Dermis microvascular lymphatic vessel endothelial cell (primary cell): ENCODE data around the gene ARID3A. TPM values are rescaled to one million over a fixed set of nuclear protein-coding genes. Genes with fewer than 3 reads are reported as not detected.

Experiments
- DNase-seq, 2 donors: peaks; one replicate each; pipeline versions ENCODE4 v3.0.0 to v3.0.0-alpha.2; 2010; ENCODE audit warnings: low read depth in 2 of 2
- total RNA-seq: library from RNA; depleted of rRNA; stranded (reverse); fragments of >200 nt; gene quantifications from 2 replicates; pipeline ENCODE4 v1.2.1, GENCODE V29; 2014

ARID3A gene
- total RNA-seq, 1 donor from 2014 or later = 4.2 TPM

DNA sequence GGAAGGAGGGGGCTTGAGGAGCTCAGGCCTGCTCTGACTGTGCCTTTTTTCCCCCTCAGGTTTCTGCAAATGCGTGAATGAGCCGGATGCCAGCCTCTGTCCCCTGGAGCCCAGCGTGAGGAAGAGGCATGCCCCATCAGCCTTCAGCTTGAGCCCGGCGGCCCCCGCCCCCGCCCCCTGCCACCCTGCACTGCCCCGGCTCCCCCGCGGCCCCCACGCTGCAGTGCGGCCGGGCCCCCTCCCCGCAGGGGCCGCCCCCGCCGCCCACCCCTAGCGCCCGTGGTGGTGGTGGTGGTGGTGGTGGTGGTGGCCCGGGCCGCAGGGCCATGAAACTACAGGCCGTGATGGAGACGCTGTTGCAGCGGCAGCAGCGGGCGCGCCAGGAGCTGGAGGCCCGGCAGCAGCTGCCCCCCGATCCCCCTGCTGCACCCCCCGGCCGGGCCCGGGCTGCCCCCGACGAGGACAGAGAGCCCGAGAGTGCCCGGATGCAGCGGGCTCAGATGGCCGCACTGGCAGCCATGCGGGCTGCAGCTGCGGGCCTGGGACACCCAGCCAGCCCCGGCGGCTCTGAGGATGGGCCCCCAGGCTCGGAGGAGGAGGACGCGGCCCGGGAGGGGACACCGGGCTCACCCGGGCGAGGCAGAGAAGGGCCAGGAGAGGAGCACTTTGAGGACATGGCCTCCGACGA lies 3.5 kb downstream of the ARID3A start:
- DNase-seq = no peak

DNA sequence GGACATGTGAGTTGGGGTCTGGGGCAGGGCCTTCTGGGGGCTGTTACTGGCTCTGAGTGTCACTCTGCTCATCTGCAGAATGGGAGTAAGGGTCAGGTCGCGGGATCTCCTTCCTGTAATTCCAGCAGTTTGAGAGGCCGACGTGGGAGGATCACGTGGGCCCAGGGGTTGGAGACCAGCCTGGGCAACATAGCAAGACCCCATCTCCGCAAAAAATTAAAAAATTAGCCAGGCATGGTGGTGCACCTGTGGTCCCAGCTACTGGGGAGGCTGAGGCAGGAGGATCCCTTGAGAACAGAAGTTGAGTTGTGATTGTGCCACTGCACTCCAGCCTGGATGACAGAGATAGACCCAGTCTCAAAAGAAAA lies 4.0 kb downstream of the ARID3A start:
- no peak for DNase-seq

DNA sequence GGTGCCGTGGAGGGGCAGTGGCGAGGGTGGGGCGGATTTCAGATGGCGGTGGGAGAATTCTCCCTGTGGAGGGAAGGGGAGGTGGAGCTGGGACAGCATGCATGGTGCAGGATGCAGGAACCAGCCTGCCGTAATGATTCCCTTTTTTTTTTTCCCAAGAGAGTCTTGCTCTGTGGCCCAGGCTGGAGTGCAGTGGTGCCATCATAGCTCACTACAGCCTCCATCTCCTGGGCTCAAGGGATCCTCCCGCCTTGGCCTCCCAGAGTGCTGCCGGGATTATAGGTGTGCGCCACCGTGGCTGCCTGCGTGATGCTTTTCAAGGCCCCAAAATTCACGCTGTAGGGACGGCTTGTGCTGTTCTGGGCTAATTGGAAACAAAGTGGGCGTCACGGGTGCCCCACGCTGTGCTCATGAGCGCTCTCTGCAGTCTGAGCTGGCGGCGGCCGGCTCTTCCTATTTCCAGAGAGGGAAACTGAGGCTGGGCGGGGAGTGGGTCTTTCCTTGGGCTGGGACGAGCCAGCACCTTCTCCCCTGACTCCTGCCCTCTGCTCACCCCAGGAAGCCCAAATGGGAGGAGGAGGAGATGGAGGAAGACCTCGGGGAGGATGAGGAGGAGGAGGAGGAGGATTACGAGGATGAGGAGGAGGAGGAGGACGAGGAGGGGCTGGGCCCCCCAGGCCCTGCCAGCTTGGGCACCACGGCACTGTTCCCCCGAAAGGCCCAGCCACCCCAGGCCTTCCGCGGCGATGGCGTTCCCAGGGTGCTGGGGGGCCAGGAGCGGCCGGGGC lies 6.2 kb downstream of the ARID3A start:
- DNase-seq = no peak

DNA sequence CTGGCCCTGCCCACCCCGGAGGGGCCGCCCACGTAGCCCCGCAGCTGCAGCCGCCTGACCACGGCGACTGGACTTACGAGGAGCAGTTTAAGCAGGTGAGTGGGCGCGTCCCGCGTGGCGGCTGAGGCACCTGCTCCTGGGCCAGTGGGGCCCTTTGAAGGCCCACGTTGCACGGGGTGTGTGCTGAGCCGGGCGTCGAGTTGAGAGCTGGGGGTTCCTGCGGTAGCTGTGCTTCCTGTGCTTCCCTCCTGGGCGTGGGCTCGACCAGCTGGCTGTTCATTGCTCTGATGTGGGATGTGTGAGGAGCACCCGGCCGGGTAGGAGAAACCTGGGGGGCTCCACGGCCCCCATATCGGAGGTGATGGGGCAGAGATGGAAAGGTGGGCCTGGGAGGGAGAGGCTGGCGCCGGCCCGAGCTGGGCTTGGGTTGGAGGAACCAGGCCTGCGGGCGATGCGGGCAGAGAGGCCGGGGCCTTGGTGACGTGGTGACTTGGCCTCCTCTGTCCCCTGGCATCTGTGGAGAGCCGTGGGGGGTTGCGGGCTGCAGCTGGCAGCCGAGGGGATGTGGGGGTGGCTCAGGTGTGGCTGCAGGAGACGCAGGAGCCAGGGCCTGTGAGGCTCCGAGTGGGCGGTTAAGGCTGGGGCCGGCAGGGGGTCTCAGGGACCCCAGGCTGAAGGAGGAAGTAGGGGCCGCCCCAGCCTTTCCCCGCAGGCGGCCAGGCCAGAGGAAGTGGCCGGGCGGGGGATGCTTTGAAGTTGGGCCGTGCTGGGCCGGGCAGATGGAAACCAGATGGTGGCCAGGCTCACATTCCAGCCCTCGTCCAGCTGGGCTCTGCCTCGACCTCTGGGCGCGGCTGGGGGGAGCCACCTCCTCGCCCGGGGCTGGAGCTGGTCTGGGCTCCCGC lies 7.1 kb downstream of the ARID3A start:
- DNase-seq = peak in 1 of 2 donors; percentile 34

DNA sequence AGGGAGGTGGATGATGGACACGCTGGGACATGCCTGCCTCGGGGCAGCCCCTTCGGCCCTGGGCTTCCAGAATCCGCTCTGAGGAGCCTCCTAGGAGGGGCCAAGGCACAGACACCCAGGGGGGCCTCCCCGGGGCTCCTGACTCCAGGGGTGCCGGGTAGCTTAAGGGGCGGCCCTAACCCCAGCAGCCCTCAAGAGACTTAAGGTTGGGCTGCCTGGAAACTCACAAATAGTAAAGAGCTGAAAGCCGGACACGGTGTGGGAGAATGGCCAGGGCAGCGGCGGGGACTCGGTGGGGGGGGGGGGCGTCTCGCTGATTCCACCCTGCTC lies 7.7 kb downstream of the ARID3A start:
- DNase-seq = no peak

DNA sequence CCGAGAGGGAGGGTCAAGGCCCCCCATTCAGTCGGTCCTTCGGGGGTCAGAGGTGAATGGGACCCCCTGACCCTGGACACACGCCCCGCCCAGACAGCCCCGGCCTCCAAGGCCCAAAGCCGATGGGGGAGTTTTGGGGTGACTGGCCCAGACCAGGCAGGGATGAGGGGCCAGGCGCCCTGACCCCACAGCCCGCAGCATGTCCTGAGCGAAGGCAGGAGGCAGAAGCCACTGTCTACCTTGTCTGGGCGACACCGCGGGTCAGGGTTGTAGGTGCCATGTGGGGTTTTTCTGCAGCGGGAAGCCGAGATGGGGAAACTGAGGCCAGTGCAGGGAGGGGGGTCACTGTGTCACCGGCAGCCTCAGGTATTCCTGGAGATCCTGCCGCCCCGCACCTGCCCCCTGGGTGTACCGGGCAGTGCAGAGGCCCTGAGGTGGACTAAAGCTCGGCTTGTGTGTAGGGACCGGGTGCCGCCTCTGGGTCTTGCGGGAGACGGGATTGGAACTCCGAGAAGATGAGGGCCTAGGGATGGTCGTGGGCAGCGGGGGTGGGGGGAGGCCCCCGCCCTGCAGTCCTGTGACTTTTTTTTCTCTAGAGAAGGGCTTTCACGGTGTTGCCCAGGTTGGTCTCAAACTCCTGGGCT lies 8.5 kb downstream of the ARID3A start:
- no peak for DNase-seq

DNA sequence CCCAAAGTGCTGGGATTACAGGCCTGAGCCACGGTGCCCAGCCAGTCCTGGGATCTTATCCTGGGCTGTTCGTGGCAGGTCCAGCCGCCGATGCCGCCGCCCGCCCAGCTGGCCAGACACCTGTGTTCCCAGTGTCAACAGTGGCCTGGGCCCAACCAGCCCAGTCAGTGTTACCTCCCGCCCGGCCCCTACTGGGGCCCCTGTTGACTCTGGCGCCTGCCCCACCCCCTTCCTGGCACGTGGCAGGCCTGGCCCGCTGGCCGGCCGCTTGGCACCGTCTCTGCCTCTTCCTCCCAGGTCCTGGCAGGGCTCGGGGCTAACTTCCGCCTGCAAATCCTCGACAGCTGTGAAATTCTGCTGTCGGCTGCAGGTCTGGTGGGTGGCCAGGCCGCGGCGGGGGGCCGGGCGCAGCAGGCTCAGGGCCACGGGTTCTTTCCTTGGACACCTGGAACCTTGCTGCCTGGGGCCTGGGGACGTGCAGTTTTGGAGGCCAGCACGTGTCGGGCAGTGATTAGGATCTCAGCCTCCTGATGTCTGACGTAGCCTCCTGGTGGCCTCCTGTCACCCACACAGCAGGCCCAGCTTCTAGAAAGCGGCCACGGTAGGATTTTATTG lies 9.1 kb downstream of the ARID3A start:
- DNase-seq = peak; percentile 91 to 96

DNA sequence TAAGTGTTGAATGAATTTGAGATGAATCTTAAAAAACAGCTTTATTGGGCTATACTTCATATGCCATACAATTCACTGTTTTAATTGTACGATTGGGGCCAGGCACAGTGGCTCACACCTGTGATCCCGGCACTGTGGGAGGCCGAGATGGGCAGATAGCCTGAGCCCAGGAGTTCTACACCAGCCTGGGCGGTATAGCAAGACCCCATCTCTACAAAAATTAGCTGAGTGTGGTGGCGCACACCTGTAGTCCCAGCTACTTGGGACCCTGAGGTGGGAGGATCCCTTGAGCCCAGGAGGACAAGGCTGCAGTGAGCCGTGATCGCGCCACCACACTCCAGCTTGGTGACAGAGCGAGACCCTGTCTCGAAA lies 10.3 kb downstream of the ARID3A start:
- DNase-seq = no peak

DNA sequence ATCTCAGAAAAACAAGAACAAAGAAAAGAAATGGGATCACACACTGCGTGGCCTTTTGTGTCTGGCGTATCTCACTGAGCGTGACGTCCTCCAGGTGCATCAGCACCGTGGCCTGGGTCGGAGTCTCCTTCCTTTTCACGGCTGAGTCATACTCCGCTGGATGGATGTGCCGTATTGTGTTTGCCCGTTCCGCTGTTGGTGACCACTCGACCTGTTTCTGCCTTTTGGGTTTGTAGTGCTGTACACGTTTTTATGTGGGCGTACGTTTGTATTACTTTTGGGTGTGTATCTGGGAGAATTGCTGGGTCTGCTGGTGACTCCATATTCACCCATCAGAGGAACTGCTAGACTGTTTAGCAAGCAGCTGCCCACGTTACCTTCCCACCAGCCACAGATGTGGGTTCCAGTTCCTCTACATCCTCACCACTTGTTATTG lies 11.4 kb downstream of the ARID3A start:
- no peak for DNase-seq

DNA sequence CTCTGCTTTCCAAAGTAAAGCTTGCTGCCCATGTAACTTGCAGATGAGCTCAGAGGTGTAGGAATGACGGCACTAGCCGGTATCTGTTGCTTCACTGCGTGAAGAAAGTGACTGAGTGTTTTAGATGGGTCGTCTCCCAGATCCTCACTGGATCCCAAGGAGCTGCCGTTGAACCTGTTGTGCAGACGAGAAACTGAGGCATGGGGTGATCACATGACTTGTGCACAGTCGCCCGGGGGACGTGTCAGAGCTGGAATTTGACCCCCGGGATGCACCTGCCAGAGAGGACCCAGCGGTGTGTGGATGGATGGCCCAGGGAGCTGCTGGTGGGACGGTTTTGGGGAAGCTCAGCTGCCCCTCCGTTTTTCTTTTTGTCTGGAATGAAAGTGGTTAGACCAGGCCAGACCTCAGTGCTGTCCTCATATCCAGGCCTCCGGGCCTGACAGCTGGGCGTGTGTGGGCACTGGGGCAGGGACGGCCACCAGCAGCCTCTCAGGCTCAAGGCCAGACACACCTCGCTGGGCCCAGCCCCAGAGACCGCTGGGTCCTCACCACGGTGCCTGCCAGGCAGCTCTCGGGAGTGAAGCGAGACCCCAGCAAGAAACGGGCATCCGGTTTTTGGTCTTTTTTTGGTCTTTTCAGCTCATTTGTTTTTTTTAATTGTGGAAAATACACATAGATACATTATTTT lies 12.5 kb downstream of the ARID3A start:
- DNase-seq = no peak

DNA sequence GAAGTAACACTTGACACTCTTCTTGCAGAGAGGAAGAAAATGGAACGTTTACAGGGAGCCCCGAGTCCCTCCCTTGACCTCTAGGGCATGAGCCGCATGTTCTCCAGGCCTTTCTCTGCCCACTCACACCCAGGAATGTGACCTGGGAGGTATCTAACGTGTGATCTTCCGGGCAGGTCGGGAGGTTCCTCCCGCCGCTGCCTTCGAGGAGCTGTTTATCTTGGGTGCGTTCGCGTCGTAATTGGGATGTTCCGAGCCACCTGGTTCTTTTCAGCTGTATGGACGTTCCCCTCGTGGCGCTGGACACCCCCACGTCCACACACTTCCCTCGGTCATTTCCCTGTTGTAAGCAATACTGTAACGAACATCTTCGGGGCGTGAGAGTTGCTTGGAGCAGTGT lies 13.6 kb downstream of the ARID3A start:
- DNase-seq = no peak

DNA sequence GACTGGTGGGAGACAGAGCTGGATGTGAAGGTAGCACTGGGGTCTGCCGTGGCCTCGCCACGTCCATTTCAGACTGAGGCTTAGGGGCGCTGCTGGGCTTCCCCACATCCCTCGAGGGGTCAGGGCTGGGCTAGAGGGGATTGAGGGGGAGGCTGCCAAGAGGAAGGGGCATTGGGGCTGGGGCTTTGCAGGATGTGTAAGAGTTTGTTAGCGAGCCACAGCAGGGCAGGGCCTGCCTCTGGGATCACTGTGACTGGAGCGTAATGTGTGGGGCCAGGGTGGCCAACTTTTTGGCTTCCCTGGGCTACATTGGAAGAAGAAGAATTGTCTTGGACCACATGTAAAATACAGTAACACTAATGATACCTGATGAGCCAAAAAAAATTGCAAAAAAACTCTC lies 14.1 kb downstream of the ARID3A start:
- no peak for DNase-seq

DNA sequence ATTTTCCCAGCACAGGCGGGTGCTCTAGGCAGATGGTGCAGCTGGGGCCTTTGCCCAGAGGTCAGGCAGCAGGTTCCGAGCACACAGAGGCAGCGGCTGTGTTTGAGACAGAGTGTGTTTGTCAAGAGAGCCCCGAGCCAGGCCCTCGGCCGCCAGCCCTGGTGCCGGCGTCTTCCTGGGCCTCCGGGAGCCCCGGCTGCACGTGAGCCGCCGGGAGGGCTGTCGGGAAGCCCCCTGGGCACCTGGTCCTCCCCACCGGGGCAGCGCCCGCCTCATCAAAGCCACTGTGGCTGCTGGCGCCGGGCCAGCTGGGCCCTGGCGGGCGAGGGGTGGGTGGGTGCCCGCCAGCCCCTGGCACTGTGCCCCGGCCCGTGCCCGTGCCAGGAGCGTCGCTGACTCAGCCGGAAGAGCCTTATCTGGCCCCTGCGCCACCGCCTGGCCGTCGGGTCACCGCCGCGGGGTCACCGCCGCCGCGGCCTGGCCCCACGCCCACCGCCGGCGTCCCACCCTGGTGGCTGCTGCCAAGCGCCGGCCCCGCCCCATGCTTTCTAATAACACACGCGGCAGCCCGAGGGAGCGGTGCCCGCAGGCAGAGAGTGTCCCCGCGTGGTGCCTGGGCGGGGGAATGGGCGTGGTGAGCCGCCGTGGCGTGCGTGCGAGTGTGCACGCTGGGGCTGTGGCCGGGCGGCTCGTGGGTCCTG lies 14.9 kb downstream of the ARID3A start:
- peak; percentile 18 to 66 for DNase-seq

DNA sequence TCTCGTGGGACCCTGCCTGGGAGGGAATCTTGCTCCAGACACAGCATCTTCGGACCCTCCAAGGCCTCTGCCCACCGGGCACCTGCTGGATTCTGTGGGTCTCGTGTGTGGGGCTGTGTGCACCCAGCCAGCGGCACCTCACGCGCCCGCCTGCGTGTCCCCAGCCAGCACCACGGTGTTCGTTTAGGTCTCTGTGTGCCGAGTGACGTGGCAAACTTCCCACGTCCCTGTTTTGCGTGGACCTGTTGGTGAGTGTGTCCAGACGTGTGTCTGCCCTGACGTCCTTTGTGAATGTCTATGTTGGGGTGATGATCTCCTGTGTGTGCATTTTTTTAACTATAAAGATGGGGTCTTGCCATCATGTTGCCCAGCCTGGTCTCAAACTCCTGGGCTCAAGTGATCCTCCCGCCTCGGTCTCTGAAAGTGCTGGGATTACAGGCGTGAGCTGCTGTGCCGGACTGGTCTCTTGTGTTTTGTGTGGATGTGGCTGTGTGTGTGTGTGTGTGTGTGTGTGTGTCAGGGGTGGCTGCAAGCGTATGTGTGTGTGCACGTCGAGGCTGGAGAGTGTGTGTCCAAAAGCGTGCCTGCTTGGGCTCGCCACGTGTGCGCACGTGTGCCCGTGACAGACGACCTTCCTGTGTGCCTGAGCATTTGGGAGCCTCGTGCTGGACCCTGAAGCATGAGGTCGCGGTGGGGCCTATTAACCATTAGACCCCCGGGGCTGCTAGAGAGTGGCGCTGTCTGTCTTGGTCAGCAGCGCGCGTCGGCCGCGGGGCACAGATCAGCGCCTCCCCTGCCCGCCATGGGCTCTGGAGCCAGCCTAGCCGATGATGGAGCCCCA lies 15.7 kb downstream of the ARID3A start:
- DNase-seq = no peak

DNA sequence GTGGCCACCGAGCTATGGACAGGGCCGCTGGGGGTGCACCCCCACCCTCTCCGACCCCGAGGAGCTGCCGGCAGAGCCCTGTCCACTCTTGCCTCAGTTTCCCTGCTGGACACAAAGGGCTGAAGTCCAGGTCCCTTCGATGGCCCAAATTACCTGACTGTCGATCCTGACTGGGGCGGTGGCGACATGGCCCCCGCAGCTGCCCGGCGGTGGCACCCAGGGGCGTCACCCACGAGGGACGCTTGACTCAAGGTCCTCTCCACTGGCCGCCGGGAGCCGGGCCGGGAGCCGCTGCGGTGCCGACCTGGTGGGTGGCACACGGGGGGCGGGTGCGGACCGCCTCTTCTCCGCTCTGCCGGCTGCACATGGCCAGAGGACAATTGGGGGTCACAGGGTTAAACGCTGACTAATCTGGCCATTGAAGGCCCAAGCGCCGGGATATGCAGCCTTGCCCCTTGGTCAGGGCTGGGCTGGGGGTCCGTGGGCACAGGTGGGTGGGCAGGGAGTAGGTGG lies 16.4 kb downstream of the ARID3A start:
- peak in 1 of 2 donors; percentile 51 for DNase-seq

DNA sequence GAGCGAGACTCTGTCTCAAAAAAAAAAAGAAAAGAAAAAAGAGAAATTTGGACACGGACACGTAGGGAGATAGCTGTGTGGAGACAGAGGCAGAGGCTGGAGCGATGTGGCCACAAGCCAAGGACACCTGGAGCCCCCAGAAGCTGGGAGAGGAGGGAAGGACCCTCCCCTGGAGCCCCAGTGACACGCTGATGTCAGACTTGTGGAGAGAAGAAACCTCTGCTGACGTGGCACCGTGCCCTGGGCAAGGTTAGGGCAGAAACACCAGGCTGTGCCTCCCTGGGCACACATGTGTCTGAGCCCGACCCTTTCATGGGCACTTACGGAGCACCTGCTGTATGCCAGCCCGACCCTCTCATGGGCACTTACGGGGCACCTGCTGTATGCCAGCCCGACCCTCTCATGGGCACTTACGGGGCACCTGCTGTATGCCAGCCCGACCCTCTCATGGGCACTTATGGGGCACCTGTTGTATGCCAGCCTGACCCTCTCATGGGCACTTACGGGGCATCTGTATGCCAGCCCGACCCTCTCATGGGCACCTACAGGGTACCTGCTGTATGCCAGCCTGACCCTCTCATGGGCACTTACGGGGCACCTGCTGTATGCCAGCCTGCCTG lies 17.8 kb downstream of the ARID3A start:
- no peak for DNase-seq

DNA sequence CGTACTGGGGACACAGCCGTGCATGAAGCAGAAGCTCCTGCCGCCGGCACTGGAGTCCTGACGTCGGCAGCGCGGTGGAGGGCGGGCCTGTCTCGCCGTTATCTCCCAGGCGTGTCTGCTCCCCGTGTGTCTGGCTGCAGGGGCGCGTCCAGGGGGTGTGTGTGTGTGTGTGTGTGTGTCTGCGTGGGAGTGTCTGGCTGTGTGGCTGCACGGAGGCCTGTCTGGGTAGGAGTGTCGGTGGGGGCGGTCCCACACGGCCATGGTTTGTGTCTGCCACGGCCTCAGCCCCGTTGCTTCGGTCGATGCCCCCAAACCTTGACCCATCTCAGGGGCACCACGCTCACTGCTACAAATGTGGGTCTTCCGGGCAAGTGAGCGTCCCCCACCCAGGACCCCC lies 18.3 kb downstream of the ARID3A start:
- DNase-seq = no peak

DNA sequence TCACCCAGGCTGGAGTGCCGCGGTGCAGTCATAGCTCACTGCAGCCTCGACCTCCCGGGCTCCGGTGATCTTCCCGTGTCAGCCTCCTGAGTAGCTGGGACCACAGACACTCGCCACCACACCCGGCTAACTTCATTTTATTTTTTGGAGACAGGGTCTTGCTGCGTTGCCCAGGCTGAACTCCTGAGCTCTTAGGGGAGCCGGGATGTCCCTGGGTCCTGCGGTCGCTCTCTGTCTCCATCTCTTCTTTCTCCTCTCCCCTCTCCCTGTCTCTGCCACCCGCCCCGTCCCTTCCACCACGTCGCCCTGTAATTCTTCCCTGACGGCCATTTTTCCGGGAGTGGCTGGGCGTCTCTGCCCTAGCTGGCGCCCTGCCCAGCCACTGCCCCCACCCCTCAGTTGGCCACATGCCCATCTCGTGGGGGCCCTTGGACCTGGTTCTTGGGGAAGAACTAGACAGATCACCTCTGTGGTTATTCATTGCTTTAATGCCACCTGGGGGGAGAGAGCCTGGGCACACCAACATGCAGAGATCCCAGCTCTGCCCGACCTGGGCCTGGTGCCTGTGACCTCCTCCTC lies 18.9 kb downstream of the ARID3A start:
- no peak for DNase-seq
